ENCODE data around the gene KRTAP26-1.

DNA sequence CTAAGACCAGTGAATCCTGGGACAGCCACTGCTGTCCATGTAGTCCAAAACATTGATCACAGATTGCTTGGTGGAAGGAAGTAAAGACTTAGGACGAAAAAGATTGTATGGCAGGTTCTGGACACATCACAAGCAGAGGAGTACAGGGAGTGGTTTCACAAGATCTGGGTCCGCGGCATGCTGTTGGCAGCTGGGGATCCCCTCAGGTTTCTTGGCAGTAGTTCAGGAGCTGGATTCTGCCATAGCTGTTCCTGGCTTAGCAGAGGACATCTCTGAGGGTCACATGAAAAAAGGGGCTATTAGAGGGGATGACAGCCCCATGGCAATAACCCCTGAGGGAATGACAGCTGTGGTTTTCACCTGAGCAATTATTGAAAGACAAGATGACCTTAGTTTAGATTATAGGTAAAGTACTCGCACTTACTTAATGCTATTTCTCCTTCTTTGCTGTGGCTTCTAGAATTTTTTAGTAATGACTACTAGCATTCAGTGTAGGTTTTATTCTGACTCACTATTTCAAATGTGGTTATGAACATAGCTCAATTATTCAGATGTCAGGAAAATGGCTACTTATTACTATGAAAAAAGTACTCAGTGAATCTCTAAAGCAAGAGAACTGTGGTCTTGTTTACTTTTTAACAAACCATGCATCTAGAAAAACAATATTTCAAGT, 9.2 kb upstream of the KRTAP26-1 start:
- TF ChIP-seq POLR2A (IDR thresholded peaks at IDR 0.05), result no peak
- TF ChIP-seq, protein P1, sequence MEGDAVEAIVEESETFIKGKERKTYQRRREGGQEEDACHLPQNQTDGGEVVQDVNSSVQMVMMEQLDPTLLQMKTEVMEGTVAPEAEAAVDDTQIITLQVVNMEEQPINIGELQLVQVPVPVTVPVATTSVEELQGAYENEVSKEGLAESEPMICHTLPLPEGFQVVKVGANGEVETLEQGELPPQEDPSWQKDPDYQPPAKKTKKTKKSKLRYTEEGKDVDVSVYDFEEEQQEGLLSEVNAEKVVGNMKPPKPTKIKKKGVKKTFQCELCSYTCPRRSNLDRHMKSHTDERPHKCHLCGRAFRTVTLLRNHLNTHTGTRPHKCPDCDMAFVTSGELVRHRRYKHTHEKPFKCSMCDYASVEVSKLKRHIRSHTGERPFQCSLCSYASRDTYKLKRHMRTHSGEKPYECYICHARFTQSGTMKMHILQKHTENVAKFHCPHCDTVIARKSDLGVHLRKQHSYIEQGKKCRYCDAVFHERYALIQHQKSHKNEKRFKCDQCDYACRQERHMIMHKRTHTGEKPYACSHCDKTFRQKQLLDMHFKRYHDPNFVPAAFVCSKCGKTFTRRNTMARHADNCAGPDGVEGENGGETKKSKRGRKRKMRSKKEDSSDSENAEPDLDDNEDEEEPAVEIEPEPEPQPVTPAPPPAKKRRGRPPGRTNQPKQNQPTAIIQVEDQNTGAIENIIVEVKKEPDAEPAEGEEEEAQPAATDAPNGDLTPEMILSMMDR (IDR thresholded peaks at IDR 0.05), result no peak

All from testis (tissue), 2 donors.